CD14-positive monocyte (primary cell): ENCODE measurements around the gene TAF4. TPM values are rescaled to one million over a fixed set of nuclear protein-coding genes. Genes with fewer than 3 reads are reported as not detected.

Experiments
- DNase-seq, 3 donors: peaks; one replicate each; pipeline ENCODE4 v3.0.0-alpha.2; 2011 to 2022
- H2AFZ ChIP-seq: 2 replicates; pipeline ENCODE4 v1.6.0; 2012; ENCODE audit warnings: mild to moderate bottlenecking, low read depth, low read length, inconsistent platforms; ENCODE audit not compliant: insufficient read depth, poor library complexity, severe bottlenecking
- H3K27ac ChIP-seq, 2 donors: 1 replicate in 1 of 2; 2 replicates in 1 of 2; pipeline ENCODE4 v1.5.1; 2012 to 2013; ENCODE audit warnings: low read length in 2 of 2, control low read depth in 1 of 2, inconsistent platforms in 1 of 2, low read depth in 1 of 2, mild to moderate bottlenecking in 1 of 2
- H3K27me3 ChIP-seq, 2 donors: one replicate each; pipeline versions ENCODE4 v1.6.0 to v1.6.1; 2011 to 2013; ENCODE audit warnings: low read length in 2 of 2; ENCODE audit not compliant: control insufficient read depth in 2 of 2, insufficient read depth in 2 of 2
- H3K36me3 ChIP-seq, 2 donors: replicated peaks in 1 of 2; 1 replicate in 1 of 2; 2 replicates in 1 of 2; pipeline versions ENCODE4 v1.5.1 to v1.6.1; 2012 to 2013; ENCODE audit warnings: low read length in 2 of 2, control low read depth in 1 of 2, inconsistent platforms in 1 of 2, mild to moderate bottlenecking in 1 of 2; ENCODE audit not compliant: insufficient read depth in 2 of 2, control insufficient read depth in 1 of 2
- H3K4me1 ChIP-seq, 2 donors: 1 replicate in 1 of 2; 2 replicates in 1 of 2; pipeline versions ENCODE4 v1.5.1 to v1.6.1; 2012 to 2013; ENCODE audit warnings: low read length in 2 of 2, control low read depth in 1 of 2, inconsistent platforms in 1 of 2, mild to moderate bottlenecking in 1 of 2, moderate library complexity in 1 of 2; ENCODE audit not compliant: insufficient read depth in 2 of 2, control insufficient read depth in 1 of 2
- H3K4me2 ChIP-seq: replicated peaks from 2 replicates; pipeline ENCODE3; 2012; ENCODE audit warnings: low read length, moderate library complexity, mild to moderate bottlenecking; ENCODE audit not compliant: poor library complexity, severe bottlenecking; ENCODE audit errors: extremely low read depth
- H3K4me3 ChIP-seq, 3 experiments: fragments of 200-600 bp in 1 of 3; sonication (generic) in 1 of 3; replicated peaks in 1 of 3; 1 replicate in 2 of 3; 2 replicates in 1 of 3; pipeline ENCODE4 v1.5.1; 2011 to 2013; ENCODE audit warnings: low read length in 3 of 3, mild to moderate bottlenecking in 3 of 3, control low read depth in 2 of 3, low read depth in 2 of 3, inconsistent platforms in 1 of 3, moderate library complexity in 1 of 3
- H3K79me2 ChIP-seq: 2 replicates; pipeline ENCODE4 v1.6.0; 2012; ENCODE audit warnings: mild to moderate bottlenecking, control low read depth, inconsistent platforms, low read length, moderate library complexity; ENCODE audit not compliant: insufficient read depth
- H3K9ac ChIP-seq: 2 replicates; pipeline ENCODE4 v1.6.0; 2017; ENCODE audit warnings: low read length, mild to moderate bottlenecking; ENCODE audit not compliant: insufficient read depth, poor library complexity, severe bottlenecking
- H3K9me3 ChIP-seq, 2 donors: replicated peaks in 1 of 2; 1 replicate in 1 of 2; 2 replicates in 1 of 2; pipeline versions ENCODE4 v1.5.1 to v1.6.1; 2012 to 2013; ENCODE audit warnings: low read length in 2 of 2, control low read depth in 1 of 2; ENCODE audit not compliant: control insufficient read depth in 1 of 2, insufficient read depth in 1 of 2
- H4K20me1 ChIP-seq: 2 replicates; pipeline ENCODE4 v1.6.0; 2012; ENCODE audit warnings: mild to moderate bottlenecking, low read length, control low read depth, moderate library complexity; ENCODE audit not compliant: insufficient read depth
- H3K27ac Mint-ChIP-seq, 7 donors: one replicate each; pipeline ENCODE4 v1.8.0; 2020; ENCODE audit warnings: mild to moderate bottlenecking in 7 of 7, mixed read lengths in 7 of 7, moderate library complexity in 6 of 7, inconsistent platforms in 2 of 7
- H3K27me3 Mint-ChIP-seq, 3 donors: one replicate each; pipeline ENCODE4 v1.8.0; 2021 to 2022; ENCODE audit warnings: low read depth in 3 of 3, mild to moderate bottlenecking in 3 of 3, mixed read lengths in 3 of 3, moderate library complexity in 3 of 3, inconsistent platforms in 1 of 3
- H3K36me3 Mint-ChIP-seq, 2 donors: one replicate each; pipeline ENCODE4 v1.8.0; 2020; ENCODE audit warnings: mixed read lengths in 2 of 2, inconsistent platforms in 1 of 2, mild to moderate bottlenecking in 1 of 2
- H3K4me1 Mint-ChIP-seq: one replicate; pipeline ENCODE4 v1.8.0; 2020; ENCODE audit warnings: mild to moderate bottlenecking, mixed read lengths
- H3K4me3 Mint-ChIP-seq, 2 donors: one replicate each; pipeline ENCODE4 v1.8.0; 2020; ENCODE audit warnings: mild to moderate bottlenecking in 2 of 2, mixed read lengths in 2 of 2, moderate library complexity in 1 of 2
- H3K9me3 Mint-ChIP-seq, 7 donors: one replicate each; pipeline ENCODE4 v1.8.0; 2020 to 2022; ENCODE audit warnings: mixed read lengths in 7 of 7, mild to moderate bottlenecking in 6 of 7, moderate library complexity in 6 of 7, inconsistent platforms in 2 of 7
- CTCF ChIP-seq: fragments of 200-600 bp; IDR thresholded peaks from one replicate; pipeline ENCODE4 v1.8.0; 2022; ENCODE audit warnings: antibody characterized with exemption, mild to moderate bottlenecking
- WGBS: methylation state at CpG from one replicate; pipeline ENCODE4 v1.1.5; 2013; ENCODE audit warnings: missing lambda C conversion rate; ENCODE audit not compliant: insufficient coverage; 5-methylcytosine and 5-hydroxymethylcytosine counted together
- intact Hi-C, 2 donors: fragments of 100-400 bp; cut with micrococcal nuclease; formaldehyde crosslinking; loops; one replicate each; pipeline versions ENCODE4 v1.15.0 to v1.15.1; 2023
- polyA plus RNA-seq, 3 donors: library from polyadenylated mRNA; depleted of rRNA in 1 of 3; unstranded in 2 of 3; stranded (reverse) in 1 of 3; fragments of 300-500 nt in 2 of 3; fragments of >200 nt in 1 of 3; fragmentation: Illumina TruSeq in 2 of 3; gene quantifications; 1 replicate in 2 of 3; 2 replicates in 1 of 3; pipeline ENCODE4 v1.2.3, GENCODE V29; 2012 to 2021

Gene TAF4
- polyA plus RNA-seq, 3 donors = 0.48 to 14.9 (median 0.99) TPM

- TF ChIP-seq CTCF = no peak
- H3K27me3 Mint-ChIP-seq = peaks cover 4 to 14% (median 6%) of the 10 kb centered on the region in 3 donors
- 95% methylated on average over 17 of the region's 17 CpGs for WGBS
Measured at GRCh38 chr20:62087632-62088031, 22.0 kb upstream of the TAF4 start.

GRCh38 chr20:62087227-62087626 lies 21.5 kb upstream of the TAF4 start:
- intact Hi-C loops = no loop called here
- WGBS = 63% methylated on average over 11 of the region's 11 CpGs
- Histone ChIP-seq H4K20me1 (no peaks in the 10 kb centered on the region), H3K79me2 (no peaks in the 10 kb centered on the region), H3K27ac (no peak overlapping the region), H2AFZ (no peak overlapping the region), H3K4me2 (no peak overlapping the region), H3K9ac (no peak overlapping the region), H3K27me3 (no peaks in the 10 kb centered on the region), H3K36me3 (no peaks in the 10 kb centered on the region), H3K4me3 (no peak overlapping the region), H3K9me3 (peaks cover 0 to 6% of the 10 kb centered on the region in 2 donors), H3K4me1 (no peaks in the 10 kb centered on the region)
- Mint-ChIP-seq H3K4me3 (no peak overlapping the region), H3K27me3 (peaks cover 4 to 13% (median 6%) of the 10 kb centered on the region in 3 donors), H3K36me3 (no peaks in the 10 kb centered on the region), H3K27ac (no peak overlapping the region), H3K9me3 (peaks cover 0 to 8% (median 4%) of the 10 kb centered on the region in 7 donors), H3K4me1 (no peaks in the 10 kb centered on the region)
- no peak for DNase-seq
- no peak for TF ChIP-seq CTCF

More at GRCh38 chr20:62087632-62088031, 22.0 kb upstream of the TAF4 start:
- Mint-ChIP-seq H3K36me3 (no peaks in the 10 kb centered on the region), H3K4me1 (no peaks in the 10 kb centered on the region), H3K27ac (no peak overlapping the region), H3K4me3 (no peak overlapping the region), H3K9me3 (peaks cover 0 to 12% (median 7%) of the 10 kb centered on the region in 7 donors)
- no peaks in the 10 kb centered on the region for H3K79me2 ChIP-seq
- no peaks in the 10 kb centered on the region for H3K36me3 ChIP-seq
- intact Hi-C loops = no loop called here
- H3K4me2 ChIP-seq = no peak overlapping the region
- no peaks in the 10 kb centered on the region for H3K4me1 ChIP-seq
- no peak overlapping the region for H2AFZ ChIP-seq
- H3K9me3 ChIP-seq = peaks cover 0 to 8% of the 10 kb centered on the region in 2 donors
- H3K27me3 ChIP-seq = no peaks in the 10 kb centered on the region
- no peak for DNase-seq
- H3K9ac ChIP-seq = no peak overlapping the region
- H3K4me3 ChIP-seq = no peak overlapping the region
- no peak overlapping the region for H3K27ac ChIP-seq
- no peaks in the 10 kb centered on the region for H4K20me1 ChIP-seq
